Fibroblast of upper back skin (primary cell): ENCODE measurements around the gene CCL22.
"Not testable (repeated sequence)": the region's sequence is repeated elsewhere in the genome, so short reads cannot be mapped to it uniquely, and the experiment has no call there.

Source experiments
- DNase-seq: peaks from one replicate; pipeline ENCODE4 v3.0.0-alpha.2; 2013

The CCL22 gene

GRCh38 chr16:57397493-57397892 lies 38.9 kb downstream of the CCL22 start:
- DNase-seq, result not testable (repeated sequence)

- no peak for DNase-seq
Measured at GRCh38 chr16:57401943-57402640, 43.5 kb downstream of the CCL22 start.

- no peak for DNase-seq
Measured at GRCh38 chr16:57403965-57404817, 45.6 kb downstream of the CCL22 start, which contains the start of gene CCL17. CCL17 (plus strand) TSS chr16:57404767; CDS start chr16:57413933, 9,166 bp downstream.

- DNase-seq, result no peak
Measured at GRCh38 chr16:57405097-57405496, 46.5 kb downstream of the CCL22 start.

- no peak for DNase-seq
Measured at GRCh38 chr16:57406881-57407280, 48.3 kb downstream of the CCL22 start.

- no peak for DNase-seq
Measured at GRCh38 chr16:57407521-57408353, 49.2 kb downstream of the CCL22 start.

- no peak for DNase-seq
Measured at GRCh38 chr16:57409065-57409464, 50.5 kb downstream of the CCL22 start.

- no peak for DNase-seq
Measured at GRCh38 chr16:57409870-57410587, 51.4 kb downstream of the CCL22 start.

- DNase-seq, result no peak
Measured at GRCh38 chr16:57411362-57411976, 52.9 kb downstream of the CCL22 start.

- no peak for DNase-seq
Measured at GRCh38 chr16:57412584-57412983, 54.0 kb downstream of the CCL22 start.

GRCh38 chr16:57413301-57413730 lies 54.7 kb downstream of the CCL22 start:
- no peak for DNase-seq

- DNase-seq, result no peak
Measured at GRCh38 chr16:57413733-57414132, 55.1 kb downstream of the CCL22 start.
